Measurements from ENCODE around the gene SPATA21. TPM values are rescaled to one million over a fixed set of nuclear protein-coding genes. Genes with fewer than 3 reads are reported as not detected.
A peak's percentile ranks its signal among the peaks of the same experiment; 100 is the strongest.

The SPATA21 gene
- total RNA-seq, 2 donors from 2014 or later, result not detected

GRCh38 chr1:16445052-16445451 is 7.8 kb upstream of the SPATA21 start:
- H3K9me3 ChIP-seq (ENCODE audit: control insufficient read depth, low read length, poor library complexity, severe bottlenecking), result no peaks in the 10 kb centered on the region
- no peak for DNase-seq
- no peaks in the 10 kb centered on the region for H3K27me3 Mint-ChIP-seq
- H3K36me3 Mint-ChIP-seq (ENCODE audit: low read depth), result peaks cover 3% of the 10 kb centered on the region
- H3K4me1 Mint-ChIP-seq, result peaks cover 30% of the 10 kb centered on the region
- H3K27ac Mint-ChIP-seq, result peak overlapping the region; percentile 86
- no peak overlapping the region for H3K4me3 Mint-ChIP-seq
- no peak for ATAC-seq

- no peak for ATAC-seq
- Mint-ChIP-seq H3K27ac (peak overlapping the region; percentile 86), H3K36me3 (ENCODE audit: low read depth) (no peaks in the 10 kb centered on the region), H3K4me1 (peaks cover 27% of the 10 kb centered on the region), H3K27me3 (no peaks in the 10 kb centered on the region), H3K4me3 (no peak overlapping the region)
- H3K9me3 ChIP-seq (ENCODE audit: control insufficient read depth, low read length, poor library complexity, severe bottlenecking), result no peaks in the 10 kb centered on the region
- DNase-seq, result no peak
Measured at GRCh38 chr1:16443975-16444770, 6.9 kb upstream of the SPATA21 start.

- no peak for ATAC-seq
- Mint-ChIP-seq H3K27me3 (no peaks in the 10 kb centered on the region), H3K4me1 (peaks cover 21% of the 10 kb centered on the region), H3K36me3 (ENCODE audit: low read depth) (no peaks in the 10 kb centered on the region), H3K27ac (peak overlapping the region; percentile 96), H3K4me3 (peak overlapping the region; percentile 63)
- DNase-seq, result no peak
- no peaks in the 10 kb centered on the region for H3K9me3 ChIP-seq (ENCODE audit: control insufficient read depth, low read length, poor library complexity, severe bottlenecking)
Measured at GRCh38 chr1:16442941-16443340, 5.7 kb upstream of the SPATA21 start.

GRCh38 chr1:16442265-16442664 is 5.0 kb upstream of the SPATA21 start:
- no peak for DNase-seq
- Mint-ChIP-seq H3K4me1 (peaks cover 23% of the 10 kb centered on the region), H3K27me3 (no peaks in the 10 kb centered on the region), H3K4me3 (peak overlapping the region; percentile 94), H3K27ac (peak overlapping the region; percentile 96), H3K36me3 (ENCODE audit: low read depth) (no peaks in the 10 kb centered on the region)
- no peaks in the 10 kb centered on the region for H3K9me3 ChIP-seq (ENCODE audit: control insufficient read depth, low read length, poor library complexity, severe bottlenecking)
- no peak for ATAC-seq

- H3K4me3 Mint-ChIP-seq, result peak overlapping the region; percentile 94
- H3K9me3 ChIP-seq (ENCODE audit: control insufficient read depth, low read length, poor library complexity, severe bottlenecking), result no peaks in the 10 kb centered on the region
- H3K4me1 Mint-ChIP-seq, result peaks cover 23% of the 10 kb centered on the region
- H3K27me3 Mint-ChIP-seq, result no peaks in the 10 kb centered on the region
- no peak for DNase-seq
- ATAC-seq, result peak; percentile 45
- peak overlapping the region; percentile 96 for H3K27ac Mint-ChIP-seq
- H3K36me3 Mint-ChIP-seq (ENCODE audit: low read depth), result no peaks in the 10 kb centered on the region
Measured at GRCh38 chr1:16441282-16441665, 4.0 kb upstream of the SPATA21 start.

- H3K4me1 Mint-ChIP-seq, result peaks cover 23% of the 10 kb centered on the region
- DNase-seq (peak; percentile 83 to 95 (median 85)), ATAC-seq (peak; percentile 88)
- peak within 1 kb of the TSS; percentile 94 for H3K4me3 Mint-ChIP-seq
- peak within 1 kb of the TSS; percentile 96 for H3K27ac Mint-ChIP-seq
- H3K36me3 Mint-ChIP-seq (ENCODE audit: low read depth), result no peaks in the 10 kb centered on the region
- H3K9me3 ChIP-seq (ENCODE audit: control insufficient read depth, low read length, poor library complexity, severe bottlenecking), result no peaks in the 10 kb centered on the region
- H3K27me3 Mint-ChIP-seq, result no peaks in the 10 kb centered on the region
Measured at GRCh38 chr1:16440470-16441281, 3.5 kb upstream of the SPATA21 start, which contains the start of gene NECAP2. Gene NECAP2 (plus strand): TSS chr1:16440724. CDS start chr1:16440762, 38 bp downstream.

- DNase-seq (no peak), ATAC-seq (peak; percentile 1)
- H3K9me3 ChIP-seq (ENCODE audit: control insufficient read depth, low read length, poor library complexity, severe bottlenecking), result no peaks in the 10 kb centered on the region
- no peaks in the 10 kb centered on the region for H3K36me3 Mint-ChIP-seq (ENCODE audit: low read depth)
- H3K27ac Mint-ChIP-seq, result peak overlapping the region; percentile 96
- no peaks in the 10 kb centered on the region for H3K27me3 Mint-ChIP-seq
- peaks cover 23% of the 10 kb centered on the region for H3K4me1 Mint-ChIP-seq
- H3K4me3 Mint-ChIP-seq, result peak overlapping the region; percentile 94
Measured at GRCh38 chr1:16440131-16440469, 2.9 kb upstream of the SPATA21 start.

GRCh38 chr1:16438924-16439323 is 1.7 kb upstream of the SPATA21 start:
- Mint-ChIP-seq H3K4me1 (peaks cover 20% of the 10 kb centered on the region), H3K27ac (peak overlapping the region; percentile 96), H3K27me3 (no peaks in the 10 kb centered on the region), H3K36me3 (ENCODE audit: low read depth) (no peaks in the 10 kb centered on the region), H3K4me3 (no peak overlapping the region)
- no peak for DNase-seq
- no peaks in the 10 kb centered on the region for H3K9me3 ChIP-seq (ENCODE audit: control insufficient read depth, low read length, poor library complexity, severe bottlenecking)
- no peak for ATAC-seq

GRCh38 chr1:16438516-16438915 is 1.3 kb upstream of the SPATA21 start:
- Mint-ChIP-seq H3K27ac (peak overlapping the region; percentile 96), H3K36me3 (ENCODE audit: low read depth) (no peaks in the 10 kb centered on the region), H3K27me3 (peaks cover 2% of the 10 kb centered on the region), H3K4me3 (no peak overlapping the region), H3K4me1 (peaks cover 17% of the 10 kb centered on the region)
- no peaks in the 10 kb centered on the region for H3K9me3 ChIP-seq (ENCODE audit: control insufficient read depth, low read length, poor library complexity, severe bottlenecking)
- DNase-seq (no peak), ATAC-seq (no peak)

- Mint-ChIP-seq H3K36me3 (ENCODE audit: low read depth) (peaks cover 3% of the 10 kb centered on the region), H3K4me1 (peaks cover 2% of the 10 kb centered on the region), H3K27me3 (peaks cover 14% of the 10 kb centered on the region), H3K4me3 (no peak overlapping the region), H3K27ac (no peak overlapping the region)
- no peaks in the 10 kb centered on the region for H3K9me3 ChIP-seq (ENCODE audit: control insufficient read depth, low read length, poor library complexity, severe bottlenecking)
- ATAC-seq (no peak), DNase-seq (no peak)
Measured at GRCh38 chr1:16434501-16434900, 2.7 kb downstream of the SPATA21 start.

GRCh38 chr1:16434007-16434406 is 3.2 kb downstream of the SPATA21 start:
- ATAC-seq (no peak), DNase-seq (no peak)
- Mint-ChIP-seq H3K27me3 (peaks cover 14% of the 10 kb centered on the region), H3K27ac (no peak overlapping the region), H3K4me3 (no peak overlapping the region), H3K4me1 (peaks cover 2% of the 10 kb centered on the region), H3K36me3 (ENCODE audit: low read depth) (peaks cover 3% of the 10 kb centered on the region)
- no peaks in the 10 kb centered on the region for H3K9me3 ChIP-seq (ENCODE audit: control insufficient read depth, low read length, poor library complexity, severe bottlenecking)

- Mint-ChIP-seq H3K36me3 (ENCODE audit: low read depth) (peaks cover 3% of the 10 kb centered on the region), H3K4me3 (no peak overlapping the region), H3K4me1 (peaks cover 2% of the 10 kb centered on the region), H3K27ac (no peak overlapping the region), H3K27me3 (peaks cover 14% of the 10 kb centered on the region)
- ATAC-seq (no peak), DNase-seq (no peak)
- H3K9me3 ChIP-seq (ENCODE audit: control insufficient read depth, low read length, poor library complexity, severe bottlenecking), result no peaks in the 10 kb centered on the region
Measured at GRCh38 chr1:16433030-16433429, 4.2 kb downstream of the SPATA21 start.

- DNase-seq, result no peak
- Mint-ChIP-seq H3K4me3 (no peak overlapping the region), H3K36me3 (ENCODE audit: low read depth) (peaks cover 3% of the 10 kb centered on the region), H3K27ac (peak overlapping the region; percentile 48), H3K4me1 (no peaks in the 10 kb centered on the region), H3K27me3 (peaks cover 14% of the 10 kb centered on the region)
- ATAC-seq, result no peak
- no peaks in the 10 kb centered on the region for H3K9me3 ChIP-seq (ENCODE audit: control insufficient read depth, low read length, poor library complexity, severe bottlenecking)
Measured at GRCh38 chr1:16430606-16431005, 6.6 kb downstream of the SPATA21 start.

Data from T-helper 17 cell (primary cell).